Measurements from ENCODE around the gene TICAM1.
"Not testable (repeated sequence)": the region's sequence is repeated elsewhere in the genome, so short reads cannot be mapped to it uniquely, and the experiment has no call there.

- TF ChIP-seq CTCF (IDR thresholded peaks at IDR 0.05; ENCODE audit: low read depth, low read length, missing input control); REST (IDR thresholded peaks at IDR 0.05); NR2F2 (IDR thresholded peaks at IDR 0.05): not testable (repeated sequence)
Observed at GRCh38 chr19:4786412-4787016, 45.0 kb downstream of the TICAM1 start.

Data from liver (tissue), 3 donors.